GM12878 (cell line): Measurements from ENCODE around the gene PRPSAP1. TPM values are rescaled to one million over a fixed set of nuclear protein-coding genes. Genes with fewer than 3 reads are reported as not detected.

Source experiments
- ATAC-seq: fragments of 200-7000 bp; cut with Tn5 transposase; 3 replicates; pipeline ENCODE4 v1.9.1; 2020; ENCODE audit warnings: mild to moderate bottlenecking, moderate library complexity
- BruUV-seq: library from RNA; stranded (reverse); fragments of 400-500 nt; replicated peaks from 2 replicates; lab custom pipeline; 2021; lab: Mats Ljungman, UMichigan
- CTCF ChIA-PET: fragments of 300-600 bp; sonication (Branson Sonifier 250); formaldehyde crosslinking; extraction: SDS; loops from one replicate; lab custom pipeline; 2021; ENCODE audit warnings: inconsistent platforms; lab: Yijun Ruan, JAX
- POLR2A ChIA-PET: fragments of 350-600 bp; formaldehyde crosslinking; extraction: SDS; loops from one replicate; lab custom pipeline; 2021; ENCODE audit warnings: inconsistent platforms; lab: Charles Lee
- RAD21 ChIA-PET: fragments of 300-600 bp; sonication (Branson Sonifier 250); formaldehyde crosslinking; loops from one replicate; lab custom pipeline; 2023; ENCODE audit warnings: antibody characterized with exemption; ENCODE audit not compliant: unreplicated experiment; lab: Charles Lee
- SMC1A ChIA-PET: fragments of 300-600 bp; sonication (Branson Sonifier 250); formaldehyde crosslinking; loops from one replicate; lab custom pipeline; 2023; ENCODE audit not compliant: unreplicated experiment, uncharacterized antibody; lab: Charles Lee
- DNase-seq: peaks from one replicate; pipeline ENCODE4 v3.0.0-alpha.2; 2011; ENCODE audit warnings: low read depth, low spot score
- FAIRE-seq: peaks from 3 replicates; lab custom pipeline; 2011; peaks lifted over from hg19 to GRCh38; lab: Jason Lieb, UNC
- H2AFZ ChIP-seq: 2 replicates; pipeline ENCODE4 v1.6.0; 2011; ENCODE audit warnings: low read depth, low read length, control low read depth; ENCODE audit not compliant: control insufficient read depth
- H3K27ac ChIP-seq: 2 replicates; pipeline ENCODE4 v1.5.1; 2011; ENCODE audit warnings: control low read depth; ENCODE audit not compliant: control insufficient read depth, insufficient read depth
- H3K27me3 ChIP-seq, 2 experiments: replicated peaks in 1 of 2; 2 replicates each; pipeline versions ENCODE4 v1.6.0 to v1.6.1; 2011; ENCODE audit warnings: low read length in 1 of 2; ENCODE audit not compliant: control insufficient read depth in 2 of 2, insufficient read depth in 2 of 2
- H3K36me3 ChIP-seq, 2 experiments: 2 replicates each; pipeline ENCODE4 v1.5.1; 2011; ENCODE audit warnings: low read length in 1 of 2; ENCODE audit not compliant: control insufficient read depth in 2 of 2, insufficient read depth in 2 of 2
- H3K4me1 ChIP-seq: 2 replicates; pipeline ENCODE4 v1.6.1; 2011; ENCODE audit warnings: mild to moderate bottlenecking, low read length, moderate library complexity, mixed read lengths; ENCODE audit not compliant: control insufficient read depth, insufficient read depth
- H3K4me2 ChIP-seq: 2 replicates; pipeline ENCODE4 v1.6.0; 2011; ENCODE audit warnings: control low read depth; ENCODE audit not compliant: control insufficient read depth, insufficient read depth
- H3K4me3 ChIP-seq: fragments of 200-600 bp; sonication (generic); 2 replicates; pipeline ENCODE4 v1.5.1; 2016
- H3K79me2 ChIP-seq: 2 replicates; pipeline ENCODE4 v1.6.0; 2011; ENCODE audit warnings: low read length; ENCODE audit not compliant: control insufficient read depth, insufficient read depth
- H3K9ac ChIP-seq: 2 replicates; pipeline ENCODE4 v1.8.0; 2011; ENCODE audit warnings: low read length, control low read depth, mixed read lengths; ENCODE audit not compliant: control insufficient read depth, insufficient read depth
- H3K9me3 ChIP-seq: replicated peaks from 3 replicates; pipeline ENCODE4 v1.5.1; 2011; ENCODE audit warnings: mild to moderate bottlenecking, low read length; ENCODE audit not compliant: control insufficient read depth, insufficient read depth
- H4K20me1 ChIP-seq: 2 replicates; pipeline ENCODE4 v1.6.0; 2011; ENCODE audit not compliant: control insufficient read depth, insufficient read depth
- CBX3 ChIP-seq: fragments of 200-600 bp; sonication (generic); IDR thresholded peaks from 2 replicates; pipeline ENCODE4 v1.6.1; 2016; ENCODE audit warnings: low read depth, borderline replicate concordance
- CHD1 ChIP-seq: IDR thresholded peaks from 2 replicates; pipeline ENCODE4 v1.6.1; 2012; ENCODE audit warnings: low read depth, low read length, improper control_type of control experiment
- CREB1 ChIP-seq: IDR thresholded peaks from 2 replicates; pipeline ENCODE4 v1.6.1; 2012; ENCODE audit warnings: low read depth, mild to moderate bottlenecking, inconsistent platforms
- HCFC1 ChIP-seq: fragments of 150-350 bp; IDR thresholded peaks from 2 replicates; pipeline ENCODE4 v1.6.1; 2014; ENCODE audit warnings: low read length
- HDAC6 ChIP-seq: fragments of 200-600 bp; sonication (generic); IDR thresholded peaks from one replicate; pipeline ENCODE4 v1.8.0; 2017; ENCODE audit warnings: antibody characterized with exemption; ENCODE audit not compliant: unreplicated experiment
- POLR2AphosphoS2 ChIP-seq: IDR thresholded peaks from 2 replicates; pipeline ENCODE4 v1.6.1; 2011; ENCODE audit warnings: low read depth, mild to moderate bottlenecking, low read length, improper control_type of control experiment, moderate library complexity
- RUNX3 ChIP-seq: IDR thresholded peaks from 2 replicates; pipeline ENCODE4 v1.6.1; 2012; ENCODE audit warnings: low read length, inconsistent platforms
- SIN3A ChIP-seq: IDR thresholded peaks from 2 replicates; pipeline ENCODE4 v1.6.1; 2012; ENCODE audit warnings: low read depth, low read length, improper control_type of control experiment
- SMAD1 ChIP-seq: fragments of 450-650 bp; IDR thresholded peaks from 2 replicates; pipeline ENCODE4 v1.6.1; 2018; ENCODE audit warnings: mild to moderate bottlenecking, low read depth; ENCODE audit not compliant: partially characterized antibody
- SMAD5 ChIP-seq: IDR thresholded peaks from 2 replicates; pipeline ENCODE4 v1.6.1; 2016; ENCODE audit warnings: antibody characterized with exemption, low read depth
- ZNF207 ChIP-seq: fragments of 450-650 bp; IDR thresholded peaks from 2 replicates; pipeline ENCODE4 v1.6.1; 2014; ENCODE audit warnings: antibody characterized with exemption, mild to moderate bottlenecking, borderline replicate concordance
- whole genome bisulfite sequencing: methylation state at CpG from one replicate; pipeline ENCODE4 v1.1.6; 2016; ENCODE audit warnings: low lambda C conversion rate; ENCODE audit not compliant: insufficient replicate concordance, insufficient coverage; ENCODE audit errors: missing lambda C conversion rate; 5-methylcytosine and 5-hydroxymethylcytosine counted together
- in situ Hi-C: fragments of 300-500 bp; cut with MboI; formaldehyde crosslinking; loops from 9 replicates; pipeline ENCODE4 v1.14.3; 2018; ENCODE audit warnings: mixed read lengths
- intact Hi-C: fragments of 100-400 bp; cut with micrococcal nuclease; formaldehyde crosslinking; loops from one replicate; pipeline ENCODE4 v1.14.2; 2022; ENCODE audit not compliant: unreplicated experiment
- polyA plus RNA-seq, 11 experiments: library from polyadenylated mRNA; depleted of rRNA in 4 of 11; unstranded in 6 of 11; stranded (reverse) in 5 of 11; fragments of >200 nt; fragmentation: Nextera tagmentation in 4 of 11; fragmentation: Illumina TruSeq in 1 of 11; extraction: Ambion mirVana in 4 of 11; extraction: Trizol in 1 of 11; gene quantifications; 1 replicate in 1 of 11; 2 replicates in 10 of 11; pipeline versions ENCODE4 v1.2.1 to v1.2.3, GENCODE V29; 2011 to 2016; ENCODE audit warnings: inconsistent platforms in 2 of 11, missing spikeins in 2 of 11, low read depth in 1 of 11
- total RNA-seq, 4 experiments: library from RNA; depleted of rRNA in 3 of 4; stranded (reverse); fragments of >200 nt in 3 of 4; fragmentation: Illumina TruSeq in 1 of 4; extraction: Trizol in 1 of 4; gene quantifications; 2 replicates each; pipeline versions ENCODE4 v1.2.1 to v1.2.3, GENCODE V29; 2013 to 2021
- TF ChIP-seq, protein P1 (sequence below): IDR thresholded peaks from 2 replicates; pipeline ENCODE4 v1.6.1; 2012; ENCODE audit warnings: improper control_type of control experiment, low read depth, low read length; ENCODE audit not compliant: insufficient replicate concordance

The PRPSAP1 gene
- total and polyA plus RNA-seq, 10 of the 15 experiments (the other 5 are each of a cell fraction or from before 2014, with no cell fraction given): 15.8 to 84.2 (median 44.2) TPM

GRCh38 chr17:76318586-76318985 is 35.1 kb downstream of the PRPSAP1 start (continued):
- TF ChIP-seq ZNF207 (no peak), CREB1 (no peak), CBX3 (no peak), POLR2AphosphoS2 (no peak), SIN3A (no peak), SMAD5 (no peak), RUNX3 (no peak)
- TF ChIP-seq, protein P1, sequence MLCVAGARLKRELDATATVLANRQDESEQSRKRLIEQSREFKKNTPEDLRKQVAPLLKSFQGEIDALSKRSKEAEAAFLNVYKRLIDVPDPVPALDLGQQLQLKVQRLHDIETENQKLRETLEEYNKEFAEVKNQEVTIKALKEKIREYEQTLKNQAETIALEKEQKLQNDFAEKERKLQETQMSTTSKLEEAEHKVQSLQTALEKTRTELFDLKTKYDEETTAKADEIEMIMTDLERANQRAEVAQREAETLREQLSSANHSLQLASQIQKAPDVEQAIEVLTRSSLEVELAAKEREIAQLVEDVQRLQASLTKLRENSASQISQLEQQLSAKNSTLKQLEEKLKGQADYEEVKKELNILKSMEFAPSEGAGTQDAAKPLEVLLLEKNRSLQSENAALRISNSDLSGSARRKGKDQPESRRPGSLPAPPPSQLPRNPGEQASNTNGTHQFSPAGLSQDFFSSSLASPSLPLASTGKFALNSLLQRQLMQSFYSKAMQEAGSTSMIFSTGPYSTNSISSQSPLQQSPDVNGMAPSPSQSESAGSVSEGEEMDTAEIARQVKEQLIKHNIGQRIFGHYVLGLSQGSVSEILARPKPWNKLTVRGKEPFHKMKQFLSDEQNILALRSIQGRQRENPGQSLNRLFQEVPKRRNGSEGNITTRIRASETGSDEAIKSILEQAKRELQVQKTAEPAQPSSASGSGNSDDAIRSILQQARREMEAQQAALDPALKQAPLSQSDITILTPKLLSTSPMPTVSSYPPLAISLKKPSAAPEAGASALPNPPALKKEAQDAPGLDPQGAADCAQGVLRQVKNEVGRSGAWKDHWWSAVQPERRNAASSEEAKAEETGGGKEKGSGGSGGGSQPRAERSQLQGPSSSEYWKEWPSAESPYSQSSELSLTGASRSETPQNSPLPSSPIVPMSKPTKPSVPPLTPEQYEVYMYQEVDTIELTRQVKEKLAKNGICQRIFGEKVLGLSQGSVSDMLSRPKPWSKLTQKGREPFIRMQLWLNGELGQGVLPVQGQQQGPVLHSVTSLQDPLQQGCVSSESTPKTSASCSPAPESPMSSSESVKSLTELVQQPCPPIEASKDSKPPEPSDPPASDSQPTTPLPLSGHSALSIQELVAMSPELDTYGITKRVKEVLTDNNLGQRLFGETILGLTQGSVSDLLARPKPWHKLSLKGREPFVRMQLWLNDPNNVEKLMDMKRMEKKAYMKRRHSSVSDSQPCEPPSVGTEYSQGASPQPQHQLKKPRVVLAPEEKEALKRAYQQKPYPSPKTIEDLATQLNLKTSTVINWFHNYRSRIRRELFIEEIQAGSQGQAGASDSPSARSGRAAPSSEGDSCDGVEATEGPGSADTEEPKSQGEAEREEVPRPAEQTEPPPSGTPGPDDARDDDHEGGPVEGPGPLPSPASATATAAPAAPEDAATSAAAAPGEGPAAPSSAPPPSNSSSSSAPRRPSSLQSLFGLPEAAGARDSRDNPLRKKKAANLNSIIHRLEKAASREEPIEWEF: no peak

GRCh38 chr17:76317535-76317934 is 36.2 kb downstream of the PRPSAP1 start:
- no TSS peak for BruUV-seq

More at GRCh38 chr17:76317535-76317934, 36.2 kb downstream of the PRPSAP1 start:
- no peaks in the 10 kb centered on the region for H4K20me1 ChIP-seq
- WGBS: 52% methylated on average over 2 of the region's 2 CpGs
- in situ Hi-C loops (no loop called here), intact Hi-C loops (no loop called here)
- ATAC-seq (no peak), DNase-seq (no peak), FAIRE-seq (no peak)
- POLR2A ChIA-PET: no interaction called here
- no peaks in the 10 kb centered on the region for H3K79me2 ChIP-seq
- CTCF ChIA-PET: interaction anchor here (1.0 to 2.1 kb wide), 2 partner anchors 12 to 80 kb away, joined by 3 to 6 read pairs; no protein-coding TSS in a partner anchor
- no peak overlapping the region for H2AFZ ChIP-seq
- H3K4me1 ChIP-seq: no peaks in the 10 kb centered on the region
- no peak overlapping the region for H3K4me3 ChIP-seq
- no peak for TF ChIP-seq HCFC1
- TF ChIP-seq HDAC6: no peak
- no peak for TF ChIP-seq CHD1
- no peak for TF ChIP-seq SMAD1
- H3K9ac ChIP-seq: no peak overlapping the region
- no peaks in the 10 kb centered on the region for H3K9me3 ChIP-seq
- SMC1A ChIA-PET: no interaction called here
- no peak overlapping the region for H3K4me2 ChIP-seq
- H3K27me3 ChIP-seq: no peaks in the 10 kb centered on the region
- H3K36me3 ChIP-seq: peaks cover 3 to 6% of the 10 kb centered on the region in 2 experiments
- RAD21 ChIA-PET: interaction anchor here (1.0 kb wide), 1 partner anchor 12 kb away, joined by 3 read pairs; no protein-coding TSS in a partner anchor
- H3K27ac ChIP-seq: no peak overlapping the region
